ENCODE data around the gene STIP1.

STIP1 gene

DNA sequence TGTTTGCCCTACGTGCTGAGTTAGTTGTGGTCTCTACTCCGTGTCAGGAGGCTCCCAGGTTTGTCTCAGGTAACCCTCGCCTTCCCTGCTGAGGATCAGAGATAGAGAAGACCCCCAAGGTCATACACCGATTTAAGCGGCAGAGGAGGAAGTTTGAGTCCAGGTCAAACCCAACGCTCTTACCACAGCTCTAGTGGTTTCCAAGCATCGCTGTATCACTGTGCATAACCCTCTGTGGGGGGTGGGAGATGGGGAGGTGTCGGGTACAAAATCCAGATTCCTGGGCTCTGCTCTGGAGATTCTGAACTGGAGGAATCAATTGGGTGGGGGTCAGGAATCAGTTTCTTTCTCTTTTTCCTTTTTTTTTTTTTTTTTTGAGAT, 45.0 kb downstream of the STIP1 start:
- Histone ChIP-seq H3K9me3 (replicated peaks; ENCODE audit: insufficient read depth, low read length) (no peaks in the 10 kb centered on the region), H3K79me2 (ENCODE audit: low read length) (peaks cover 31% of the 10 kb centered on the region), H3K9me2 (replicated peaks; ENCODE audit: insufficient read depth, low read length) (no peaks in the 10 kb centered on the region), H3K4me1 (ENCODE audit: low read length) (peaks cover 14% of the 10 kb centered on the region), H3K27me3 (replicated peaks; ENCODE audit: insufficient read depth, low read length) (no peaks in the 10 kb centered on the region), H3K4me3 (ENCODE audit: low read length) (peak overlapping the region; percentile 97), H3K4me2 (ENCODE audit: low read depth, low read length) (peak overlapping the region; percentile 85), H3K36me3 (replicated peaks; ENCODE audit: insufficient read depth, low read length) (no peaks in the 10 kb centered on the region), H3F3A (ENCODE audit: insufficient read depth, low read length) (peaks cover 10% of the 10 kb centered on the region), H3K9ac (ENCODE audit: low read length) (peak overlapping the region; percentile 89), H4K20me1 (ENCODE audit: insufficient read depth, low read length) (no peaks in the 10 kb centered on the region), H3K27ac (ENCODE audit: low read length) (peak overlapping the region; percentile 51; the same call in 1 of the 2 replicates), H2AFZ (ENCODE audit: low read length) (peak overlapping the region; percentile 78)
- no peak for DNase-seq
- TF ChIP-seq EZH2phosphoT487 (IDR thresholded peaks at IDR 0.05; ENCODE audit: low read length) (no peak), EZH2 (optimal IDR thresholded peaks at IDR 0.05; ENCODE audit: low read depth, low read length) (no peak)
- TF ChIP-seq, protein P1, sequence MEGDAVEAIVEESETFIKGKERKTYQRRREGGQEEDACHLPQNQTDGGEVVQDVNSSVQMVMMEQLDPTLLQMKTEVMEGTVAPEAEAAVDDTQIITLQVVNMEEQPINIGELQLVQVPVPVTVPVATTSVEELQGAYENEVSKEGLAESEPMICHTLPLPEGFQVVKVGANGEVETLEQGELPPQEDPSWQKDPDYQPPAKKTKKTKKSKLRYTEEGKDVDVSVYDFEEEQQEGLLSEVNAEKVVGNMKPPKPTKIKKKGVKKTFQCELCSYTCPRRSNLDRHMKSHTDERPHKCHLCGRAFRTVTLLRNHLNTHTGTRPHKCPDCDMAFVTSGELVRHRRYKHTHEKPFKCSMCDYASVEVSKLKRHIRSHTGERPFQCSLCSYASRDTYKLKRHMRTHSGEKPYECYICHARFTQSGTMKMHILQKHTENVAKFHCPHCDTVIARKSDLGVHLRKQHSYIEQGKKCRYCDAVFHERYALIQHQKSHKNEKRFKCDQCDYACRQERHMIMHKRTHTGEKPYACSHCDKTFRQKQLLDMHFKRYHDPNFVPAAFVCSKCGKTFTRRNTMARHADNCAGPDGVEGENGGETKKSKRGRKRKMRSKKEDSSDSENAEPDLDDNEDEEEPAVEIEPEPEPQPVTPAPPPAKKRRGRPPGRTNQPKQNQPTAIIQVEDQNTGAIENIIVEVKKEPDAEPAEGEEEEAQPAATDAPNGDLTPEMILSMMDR (IDR thresholded peaks at IDR 0.05; ENCODE audit: low read length): no peak

DNA sequence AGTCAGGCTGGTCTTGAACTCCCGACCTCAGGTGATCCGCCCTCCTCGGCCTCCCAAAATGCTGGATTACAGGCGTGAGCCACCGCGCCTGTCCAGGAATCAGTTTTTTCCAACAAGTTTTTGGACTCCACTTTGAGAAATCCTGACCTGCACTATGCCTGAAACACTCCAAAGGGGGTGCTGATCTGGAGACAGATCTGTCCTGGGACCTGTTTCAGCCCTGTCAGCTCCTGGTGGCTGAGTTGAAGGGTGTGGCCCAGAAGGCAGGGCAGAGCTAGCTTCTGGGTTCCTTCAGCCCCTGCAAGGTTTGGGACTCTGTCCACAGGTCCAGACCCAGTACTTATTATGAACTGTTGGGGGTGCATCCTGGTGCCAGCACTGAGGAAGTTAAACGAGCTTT, 45.6 kb downstream of the STIP1 start:
- Histone ChIP-seq H3K4me1 (ENCODE audit: low read length) (peaks cover 14% of the 10 kb centered on the region), H3K4me3 (ENCODE audit: low read length) (no peak overlapping the region), H2AFZ (ENCODE audit: low read length) (no peak overlapping the region), H3K9me3 (replicated peaks; ENCODE audit: insufficient read depth, low read length) (no peaks in the 10 kb centered on the region), H3F3A (ENCODE audit: insufficient read depth, low read length) (peaks cover 10% of the 10 kb centered on the region), H3K4me2 (ENCODE audit: low read depth, low read length) (no peak overlapping the region), H3K27me3 (replicated peaks; ENCODE audit: insufficient read depth, low read length) (no peaks in the 10 kb centered on the region), H3K36me3 (replicated peaks; ENCODE audit: insufficient read depth, low read length) (no peaks in the 10 kb centered on the region), H3K9me2 (replicated peaks; ENCODE audit: insufficient read depth, low read length) (no peaks in the 10 kb centered on the region), H3K79me2 (ENCODE audit: low read length) (peaks cover 29% of the 10 kb centered on the region), H3K9ac (ENCODE audit: low read length) (no peak overlapping the region), H4K20me1 (ENCODE audit: insufficient read depth, low read length) (no peaks in the 10 kb centered on the region), H3K27ac (ENCODE audit: low read length) (no peak overlapping the region)
- TF ChIP-seq, protein P1 (IDR thresholded peaks at IDR 0.05; ENCODE audit: low read length): no peak
- TF ChIP-seq EZH2phosphoT487 (IDR thresholded peaks at IDR 0.05; ENCODE audit: low read length): no peak
- TF ChIP-seq EZH2 (optimal IDR thresholded peaks at IDR 0.05; ENCODE audit: low read depth, low read length): no peak
- DNase-seq: no peak

DNA sequence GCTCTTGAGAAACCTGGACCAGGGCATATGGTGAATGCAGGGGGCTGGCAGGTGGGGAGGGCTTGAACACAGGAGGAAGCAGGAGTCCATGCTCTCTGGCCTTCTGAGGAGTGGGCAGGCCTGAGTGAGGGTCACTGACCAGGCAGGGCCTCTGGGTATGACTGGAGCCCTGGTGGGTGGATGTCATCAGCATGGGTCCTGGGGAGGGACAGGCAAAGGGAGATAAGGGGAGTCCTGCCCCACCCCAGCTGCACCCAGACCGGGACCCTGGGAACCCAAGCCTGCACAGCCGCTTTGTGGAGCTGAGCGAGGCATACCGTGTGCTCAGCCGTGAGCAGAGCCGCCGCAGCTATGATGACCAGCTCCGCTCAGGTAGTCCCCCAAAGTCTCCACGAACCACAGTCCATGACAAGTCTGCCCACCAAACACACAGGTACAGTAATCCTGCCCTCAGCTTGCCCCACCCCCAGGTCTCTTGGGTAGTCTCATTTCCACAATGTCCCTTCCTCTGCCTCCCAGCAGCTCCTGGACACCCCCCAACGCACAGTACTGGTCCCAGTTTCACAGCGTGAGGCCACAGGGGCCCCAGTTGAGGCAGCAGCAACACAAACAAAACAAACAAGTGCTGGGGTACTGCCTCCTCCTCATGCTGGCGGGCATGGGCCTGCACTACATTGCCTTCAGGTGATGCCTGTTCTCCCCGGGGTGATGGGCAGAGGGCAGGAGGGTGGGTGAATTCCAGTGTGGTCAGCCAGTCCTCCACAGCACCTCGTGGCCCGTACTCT, 46.4 kb downstream of the STIP1 start:
- Histone ChIP-seq H2AFZ (ENCODE audit: low read length) (no peak overlapping the region), H3K9ac (ENCODE audit: low read length) (no peak overlapping the region), H3K27ac (ENCODE audit: low read length) (no peak overlapping the region), H4K20me1 (ENCODE audit: insufficient read depth, low read length) (no peaks in the 10 kb centered on the region), H3F3A (ENCODE audit: insufficient read depth, low read length) (peaks cover 10% of the 10 kb centered on the region), H3K4me2 (ENCODE audit: low read depth, low read length) (no peak overlapping the region), H3K4me1 (ENCODE audit: low read length) (peaks cover 6% of the 10 kb centered on the region), H3K27me3 (replicated peaks; ENCODE audit: insufficient read depth, low read length) (no peaks in the 10 kb centered on the region), H3K79me2 (ENCODE audit: low read length) (peaks cover 20% of the 10 kb centered on the region), H3K4me3 (ENCODE audit: low read length) (no peak overlapping the region), H3K36me3 (replicated peaks; ENCODE audit: insufficient read depth, low read length) (no peaks in the 10 kb centered on the region), H3K9me2 (replicated peaks; ENCODE audit: insufficient read depth, low read length) (no peaks in the 10 kb centered on the region), H3K9me3 (replicated peaks; ENCODE audit: insufficient read depth, low read length) (no peaks in the 10 kb centered on the region)
- no peak for TF ChIP-seq EZH2phosphoT487 (IDR thresholded peaks at IDR 0.05; ENCODE audit: low read length)
- no peak for DNase-seq

- TF ChIP-seq EZH2 (optimal IDR thresholded peaks at IDR 0.05; ENCODE audit: low read depth, low read length) (no peak), EZH2phosphoT487 (IDR thresholded peaks at IDR 0.05; ENCODE audit: low read length) (no peak)
- TF ChIP-seq, protein P1 (IDR thresholded peaks at IDR 0.05; ENCODE audit: low read length): no peak
- Histone ChIP-seq H3K9me2 (replicated peaks; ENCODE audit: insufficient read depth, low read length) (no peaks in the 10 kb centered on the region), H4K20me1 (ENCODE audit: insufficient read depth, low read length) (no peaks in the 10 kb centered on the region), H3K4me2 (ENCODE audit: low read depth, low read length) (no peak overlapping the region), H3K36me3 (replicated peaks; ENCODE audit: insufficient read depth, low read length) (no peaks in the 10 kb centered on the region), H3K27me3 (replicated peaks; ENCODE audit: insufficient read depth, low read length) (no peaks in the 10 kb centered on the region), H3F3A (ENCODE audit: insufficient read depth, low read length) (peaks cover 10% of the 10 kb centered on the region), H3K79me2 (ENCODE audit: low read length) (peaks cover 18% of the 10 kb centered on the region), H3K4me3 (ENCODE audit: low read length) (no peak overlapping the region), H3K27ac (ENCODE audit: low read length) (no peak overlapping the region), H3K9ac (ENCODE audit: low read length) (no peak overlapping the region), H3K4me1 (ENCODE audit: low read length) (peaks cover 4% of the 10 kb centered on the region; the same call in 1 of the 2 replicates), H3K9me3 (replicated peaks; ENCODE audit: insufficient read depth, low read length) (no peaks in the 10 kb centered on the region), H2AFZ (ENCODE audit: low read length) (no peak overlapping the region)
- no peak for DNase-seq
Observed at GRCh38 chr11:64232967-64233315, 47.0 kb downstream of the STIP1 start.

Measured in MM.1S (cell line).